Endothelial cell (in vitro differentiated cells): ENCODE measurements around the gene DIDO1. TPM values are rescaled to one million over a fixed set of nuclear protein-coding genes. Genes with fewer than 3 reads are reported as not detected.

ENCODE experiments used
- DNase-seq: peaks from one replicate; pipeline ENCODE4 v3.0.0; 2021; ENCODE audit warnings: low spot score
- H3K27ac Mint-ChIP-seq: one replicate; pipeline ENCODE4 v1.8.0; 2021; ENCODE audit warnings: mixed read lengths, inconsistent platforms; ENCODE audit not compliant: unreplicated experiment
- H3K27me3 Mint-ChIP-seq: one replicate; pipeline ENCODE4 v1.8.0; 2021; ENCODE audit warnings: mild to moderate bottlenecking, moderate library complexity, mixed read lengths, inconsistent platforms; ENCODE audit not compliant: unreplicated experiment
- H3K36me3 Mint-ChIP-seq: one replicate; pipeline ENCODE4 v1.8.0; 2021; ENCODE audit warnings: mild to moderate bottlenecking, low read depth, mixed read lengths, inconsistent platforms; ENCODE audit not compliant: unreplicated experiment
- H3K4me1 Mint-ChIP-seq: one replicate; pipeline ENCODE4 v1.8.0; 2021; ENCODE audit warnings: mild to moderate bottlenecking, mixed read lengths, inconsistent platforms; ENCODE audit not compliant: unreplicated experiment
- H3K4me3 Mint-ChIP-seq: one replicate; pipeline ENCODE4 v1.8.0; 2021; ENCODE audit warnings: mild to moderate bottlenecking, mixed read lengths, inconsistent platforms; ENCODE audit not compliant: unreplicated experiment
- H3K9me3 Mint-ChIP-seq: one replicate; pipeline ENCODE4 v1.8.0; 2021; ENCODE audit warnings: mixed read lengths, inconsistent platforms; ENCODE audit not compliant: unreplicated experiment
- CTCF ChIP-seq: fragments of 200-600 bp; sonication (generic); IDR thresholded peaks from one replicate; pipeline ENCODE4 v1.5.0; 2021; ENCODE audit warnings: antibody characterized with exemption; ENCODE audit not compliant: unreplicated experiment
- total RNA-seq: library from RNA; stranded (reverse); fragmentation: NEBNext Ultra II Directional; extraction: Animal tissue kit (Norgen Biotek cat#: 25700); gene quantifications from one replicate; pipeline ENCODE4 v1.2.1, GENCODE V29; 2021; ENCODE audit not compliant: unreplicated experiment

DIDO1 gene
- total RNA-seq, 1 donor from 2014 or later = 61.0 TPM

GRCh38 chr20:62829231-62830230 lies 96.8 kb downstream of the DIDO1 start:
- no peaks in the 10 kb centered on the region for H3K4me1 Mint-ChIP-seq
- H3K36me3 Mint-ChIP-seq = no peaks in the 10 kb centered on the region
- no peak overlapping the region for H3K27ac Mint-ChIP-seq
- peak; percentile 2 for DNase-seq
- no peak for TF ChIP-seq CTCF
- no peaks in the 10 kb centered on the region for H3K9me3 Mint-ChIP-seq
- peaks cover 5% of the 10 kb centered on the region for H3K27me3 Mint-ChIP-seq
- no peak overlapping the region for H3K4me3 Mint-ChIP-seq

- no peak for TF ChIP-seq CTCF
- H3K4me1 Mint-ChIP-seq = no peaks in the 10 kb centered on the region
- H3K27me3 Mint-ChIP-seq = peaks cover 5% of the 10 kb centered on the region
- peak; percentile 2 for DNase-seq
- no peak overlapping the region for H3K27ac Mint-ChIP-seq
- no peaks in the 10 kb centered on the region for H3K36me3 Mint-ChIP-seq
- H3K4me3 Mint-ChIP-seq = no peak overlapping the region
- H3K9me3 Mint-ChIP-seq = no peaks in the 10 kb centered on the region
These were observed 97.6 kb downstream of the DIDO1 start for GRCh38 chr20:62828511-62829230.

GRCh38 chr20:62828051-62828450 lies 98.3 kb downstream of the DIDO1 start:
- H3K9me3 Mint-ChIP-seq = no peaks in the 10 kb centered on the region
- no peak overlapping the region for H3K27ac Mint-ChIP-seq
- peaks cover 6% of the 10 kb centered on the region for H3K27me3 Mint-ChIP-seq
- H3K36me3 Mint-ChIP-seq = no peaks in the 10 kb centered on the region
- no peaks in the 10 kb centered on the region for H3K4me1 Mint-ChIP-seq
- no peak overlapping the region for H3K4me3 Mint-ChIP-seq
- DNase-seq = no peak
- no peak for TF ChIP-seq CTCF

Other genes starting within 250 kb of the DIDO1 start
- not detected for gene NTSR1, start 217.7 kb downstream of the DIDO1 start, total RNA-seq
- gene MRGBP, start 130.0 kb downstream of the DIDO1 start, total RNA-seq = 10.9 TPM
- gene OGFR, start 121.7 kb downstream of the DIDO1 start, total RNA-seq = 27.6 TPM
- gene COL9A3, start 109.5 kb downstream of the DIDO1 start, total RNA-seq = 1.8 TPM
- gene TCFL5, start 64.7 kb downstream of the DIDO1 start, total RNA-seq = 30.9 TPM
- gene GID8, start 11.6 kb upstream of the DIDO1 start, total RNA-seq = 45.0 TPM
- 7.0 TPM for gene SLC17A9, start 26.2 kb upstream of the DIDO1 start, total RNA-seq
- gene BHLHE23, start 80.5 kb upstream of the DIDO1 start, total RNA-seq = not detected